Fibroblast of the conjunctiva (primary cell): Measurements from ENCODE around the gene TMEM164.
A peak's percentile ranks its signal among the peaks of the same experiment; 100 is the strongest.

Source experiments
- DNase-seq: peaks from one replicate; pipeline ENCODE4 v3.0.0-alpha.2; 2010; ENCODE audit warnings: low read depth

Gene TMEM164

GRCh38 chrX:110210417-110211139 lies 207.7 kb downstream of the TMEM164 start:
- no peak for DNase-seq

GRCh38 chrX:110211340-110211739 lies 208.4 kb downstream of the TMEM164 start:
- no peak for DNase-seq

GRCh38 chrX:110212299-110212698 lies 209.4 kb downstream of the TMEM164 start:
- no peak for DNase-seq

GRCh38 chrX:110213183-110213582 lies 210.3 kb downstream of the TMEM164 start:
- no peak for DNase-seq

DNA sequence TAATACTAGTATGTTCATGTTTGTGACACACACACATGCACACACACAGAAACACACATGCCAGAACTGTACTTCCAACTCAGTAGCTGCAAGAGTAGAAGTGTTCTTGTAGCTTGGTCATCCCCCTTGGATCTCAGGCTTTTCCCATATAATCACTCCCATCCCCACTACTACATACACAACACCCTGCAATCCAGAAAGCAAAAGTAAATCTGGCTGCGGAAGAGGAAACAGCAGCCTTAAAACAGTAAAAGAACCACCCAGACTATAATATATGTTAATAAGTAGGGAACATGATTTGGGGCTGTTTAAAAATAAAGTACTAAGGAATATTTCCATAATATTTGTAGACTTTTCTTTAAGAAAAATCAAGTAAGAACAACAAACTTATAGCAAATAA lies 211.8 kb downstream of the TMEM164 start:
- DNase-seq = no peak

DNA sequence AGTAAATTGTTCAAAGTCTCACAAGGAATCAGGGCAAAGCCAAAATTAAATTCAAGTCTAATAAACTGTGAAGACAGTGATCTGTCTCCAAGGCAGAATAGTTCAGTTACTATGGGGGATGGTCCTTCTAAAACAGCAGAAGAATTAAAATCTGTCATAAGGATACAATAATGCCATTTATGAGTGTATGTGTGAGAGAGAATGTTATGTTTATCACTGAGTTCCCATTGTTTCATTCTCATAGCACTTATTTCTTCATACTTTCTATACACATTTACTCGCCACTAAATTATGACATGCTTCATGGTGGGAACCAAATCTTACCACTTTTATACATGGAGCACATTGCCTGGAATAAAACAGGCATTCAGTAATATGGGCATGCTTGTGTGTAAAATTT lies 212.5 kb downstream of the TMEM164 start:
- DNase-seq = no peak

DNA sequence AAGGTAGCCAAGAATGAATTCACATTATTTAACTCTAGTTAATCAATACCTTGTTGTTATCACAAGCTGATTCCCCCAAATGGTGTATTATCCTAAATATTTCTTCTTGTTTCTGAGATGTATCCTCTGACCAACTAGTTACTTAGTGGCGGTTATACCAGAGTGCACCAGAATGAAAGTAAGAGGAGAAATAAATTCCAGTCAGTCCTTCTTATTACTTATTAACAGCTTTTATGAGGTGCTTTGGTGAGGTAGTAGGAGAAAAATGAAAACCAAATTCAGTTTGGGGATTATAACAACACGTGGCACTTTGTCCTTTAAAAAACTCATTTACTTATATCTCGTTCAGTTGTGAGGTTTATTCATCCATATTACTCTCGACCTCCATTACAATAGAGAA lies 213.1 kb downstream of the TMEM164 start:
- DNase-seq = no peak

DNA sequence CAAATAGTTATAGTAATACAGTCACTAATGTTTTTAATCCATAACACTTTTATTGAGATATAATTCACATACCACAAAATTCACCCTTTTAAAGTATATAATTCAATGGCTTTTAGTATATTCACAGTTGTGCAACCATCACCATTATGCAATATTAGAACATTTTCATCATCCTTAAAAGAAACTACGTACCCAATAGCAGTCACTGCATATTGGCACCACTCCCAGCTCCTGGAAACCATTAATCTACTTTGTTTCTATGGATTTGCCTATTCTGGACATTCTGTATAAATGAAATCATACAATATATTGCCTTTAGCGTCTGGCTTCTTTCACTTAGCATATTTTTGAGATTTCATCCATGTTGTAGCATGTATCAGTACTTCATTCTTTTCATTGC lies 215.7 kb downstream of the TMEM164 start:
- peak; percentile 77 for DNase-seq

GRCh38 chrX:110219920-110220319 lies 217.0 kb downstream of the TMEM164 start:
- DNase-seq = peak; percentile 14

DNA sequence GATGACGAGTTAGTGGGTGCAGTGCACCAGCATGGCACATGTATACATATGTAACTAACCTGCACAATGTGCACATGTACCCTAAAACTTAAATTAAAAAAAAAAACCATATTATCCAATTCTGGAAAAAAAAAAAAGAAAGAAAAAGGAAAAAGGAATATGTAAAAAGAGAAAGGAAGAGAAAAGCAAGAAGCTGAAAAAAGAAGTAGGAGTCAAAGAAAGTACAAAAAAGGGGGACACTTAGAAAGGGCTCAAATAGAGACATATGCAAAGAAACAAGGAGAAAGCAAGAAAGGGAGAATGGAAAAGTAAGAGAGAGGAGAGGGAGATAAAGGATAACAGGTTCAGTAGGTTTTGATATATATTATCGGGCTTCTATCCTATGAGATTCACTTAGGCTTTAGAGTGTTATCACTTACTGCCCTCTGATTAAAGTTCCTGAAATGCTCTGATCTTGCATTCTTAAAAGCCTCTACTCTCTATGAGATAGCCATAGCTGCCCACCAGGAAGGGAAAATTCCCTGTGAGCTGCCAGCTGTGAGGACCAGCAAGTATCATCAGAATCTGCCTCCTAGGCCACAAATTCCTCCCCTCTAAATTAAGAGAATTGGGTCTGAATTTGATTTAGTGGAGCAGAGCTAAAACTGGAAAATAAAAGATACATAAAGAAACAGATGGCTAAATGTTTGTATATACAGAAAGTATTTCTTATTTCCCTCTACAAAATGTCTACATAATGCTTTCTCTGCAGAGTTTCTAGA lies 219.8 kb downstream of the TMEM164 start:
- DNase-seq = no peak

GRCh38 chrX:110224926-110225617 lies 222.2 kb downstream of the TMEM164 start:
- no peak for DNase-seq

- DNase-seq = no peak
Measured at GRCh38 chrX:110226931-110227330, 224.0 kb downstream of the TMEM164 start.
